ENCODE measurements around the gene ENKUR. TPM values are rescaled to one million over a fixed set of nuclear protein-coding genes. Genes with fewer than 3 reads are reported as not detected.
A peak's percentile ranks its signal among the peaks of the same experiment; 100 is the strongest.

The ENKUR gene
- total and polyA plus RNA-seq, 8 donors = 0.35 to 4.9 (median 1.0) TPM; not detected in 4

DNA sequence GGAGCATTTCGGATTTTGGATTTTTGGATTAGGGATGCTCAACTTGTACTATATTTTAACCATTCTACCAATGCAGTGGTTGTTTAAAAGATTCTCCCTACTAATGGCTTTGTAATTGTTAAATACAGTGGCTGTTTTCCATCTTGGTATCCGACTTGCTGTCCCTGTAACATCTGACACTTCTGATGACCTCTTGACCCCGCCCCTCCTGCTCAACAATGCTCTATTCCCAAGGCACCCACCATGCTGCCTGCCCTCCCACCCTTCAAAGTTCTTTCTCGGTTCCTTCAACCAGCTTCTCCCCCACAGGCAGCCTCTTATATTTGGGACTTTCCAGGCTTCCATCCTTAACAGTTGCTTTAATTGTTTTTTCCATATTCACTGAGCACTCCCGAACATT is 65.5 kb downstream of the ENKUR start:
- intact Hi-C loops (cut with DNase I; ENCODE audit: low total_unique reads) = no loop called here

DNA sequence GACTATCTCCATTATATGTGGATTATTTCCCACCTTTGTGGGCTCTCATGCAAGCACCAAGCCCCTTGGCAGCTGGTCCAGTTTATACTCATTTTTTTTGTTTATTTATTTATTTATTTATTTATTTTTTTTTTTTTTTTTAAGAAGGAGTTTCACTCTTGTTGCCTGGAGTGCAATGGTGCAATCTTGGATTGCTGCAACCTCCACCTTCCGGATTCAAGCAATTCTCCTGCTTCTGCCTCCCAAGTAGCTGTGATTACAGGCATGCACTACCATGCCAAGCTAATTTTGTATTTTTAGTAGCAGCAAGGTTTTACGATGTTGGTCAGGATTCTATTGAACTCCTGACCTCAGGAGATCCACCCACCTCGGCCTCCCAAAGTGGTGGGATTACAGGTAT is 66.3 kb downstream of the ENKUR start:
- H3K4me3 ChIP-seq = no peak overlapping the region
- WGBS, 5 donors = 81 to 100% (median 93%) methylated on average over 3 of the region's 3 CpGs
- intact Hi-C loops (cut with DNase I; ENCODE audit: low total_unique reads) = no loop called here
- peaks cover 9 to 44% (median 26%) of the 10 kb centered on the region in 4 donors for H3K4me1 ChIP-seq
- no peaks in the 10 kb centered on the region for H3K9me3 ChIP-seq
- DNase-seq = no peak
- no peak for TF ChIP-seq EP300 (IDR thresholded peaks at IDR 0.05)
- TF ChIP-seq POLR2AphosphoS5 (IDR thresholded peaks at IDR 0.05) = no peak
- no peak for TF ChIP-seq POLR2A (IDR thresholded peaks at IDR 0.05)
- TF ChIP-seq, protein P1, sequence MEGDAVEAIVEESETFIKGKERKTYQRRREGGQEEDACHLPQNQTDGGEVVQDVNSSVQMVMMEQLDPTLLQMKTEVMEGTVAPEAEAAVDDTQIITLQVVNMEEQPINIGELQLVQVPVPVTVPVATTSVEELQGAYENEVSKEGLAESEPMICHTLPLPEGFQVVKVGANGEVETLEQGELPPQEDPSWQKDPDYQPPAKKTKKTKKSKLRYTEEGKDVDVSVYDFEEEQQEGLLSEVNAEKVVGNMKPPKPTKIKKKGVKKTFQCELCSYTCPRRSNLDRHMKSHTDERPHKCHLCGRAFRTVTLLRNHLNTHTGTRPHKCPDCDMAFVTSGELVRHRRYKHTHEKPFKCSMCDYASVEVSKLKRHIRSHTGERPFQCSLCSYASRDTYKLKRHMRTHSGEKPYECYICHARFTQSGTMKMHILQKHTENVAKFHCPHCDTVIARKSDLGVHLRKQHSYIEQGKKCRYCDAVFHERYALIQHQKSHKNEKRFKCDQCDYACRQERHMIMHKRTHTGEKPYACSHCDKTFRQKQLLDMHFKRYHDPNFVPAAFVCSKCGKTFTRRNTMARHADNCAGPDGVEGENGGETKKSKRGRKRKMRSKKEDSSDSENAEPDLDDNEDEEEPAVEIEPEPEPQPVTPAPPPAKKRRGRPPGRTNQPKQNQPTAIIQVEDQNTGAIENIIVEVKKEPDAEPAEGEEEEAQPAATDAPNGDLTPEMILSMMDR (IDR thresholded peaks at IDR 0.05) = no peak
- H3K27me3 ChIP-seq = no peaks in the 10 kb centered on the region
- H3K27ac ChIP-seq = no peak overlapping the region
- H3K36me3 ChIP-seq = no peaks in the 10 kb centered on the region

More for the DNA sequence above, 65.5 kb downstream of the ENKUR start:
- H3K27me3 ChIP-seq = no peaks in the 10 kb centered on the region
- H3K4me3 ChIP-seq = no peak overlapping the region
- no peak for TF ChIP-seq POLR2A (IDR thresholded peaks at IDR 0.05)
- no peak for TF ChIP-seq EP300 (IDR thresholded peaks at IDR 0.05)
- TF ChIP-seq POLR2AphosphoS5 (IDR thresholded peaks at IDR 0.05) = no peak
- TF ChIP-seq, protein P1 (IDR thresholded peaks at IDR 0.05) = no peak
- no peak overlapping the region for H3K27ac ChIP-seq
- peaks cover 9 to 37% (median 24%) of the 10 kb centered on the region in 4 donors for H3K4me1 ChIP-seq
- H3K36me3 ChIP-seq = no peaks in the 10 kb centered on the region
- WGBS, 5 donors = 65 to 87% (median 80%) methylated on average over 5 of the region's 5 CpGs
- H3K9me3 ChIP-seq = no peaks in the 10 kb centered on the region
- DNase-seq = no peak

DNA sequence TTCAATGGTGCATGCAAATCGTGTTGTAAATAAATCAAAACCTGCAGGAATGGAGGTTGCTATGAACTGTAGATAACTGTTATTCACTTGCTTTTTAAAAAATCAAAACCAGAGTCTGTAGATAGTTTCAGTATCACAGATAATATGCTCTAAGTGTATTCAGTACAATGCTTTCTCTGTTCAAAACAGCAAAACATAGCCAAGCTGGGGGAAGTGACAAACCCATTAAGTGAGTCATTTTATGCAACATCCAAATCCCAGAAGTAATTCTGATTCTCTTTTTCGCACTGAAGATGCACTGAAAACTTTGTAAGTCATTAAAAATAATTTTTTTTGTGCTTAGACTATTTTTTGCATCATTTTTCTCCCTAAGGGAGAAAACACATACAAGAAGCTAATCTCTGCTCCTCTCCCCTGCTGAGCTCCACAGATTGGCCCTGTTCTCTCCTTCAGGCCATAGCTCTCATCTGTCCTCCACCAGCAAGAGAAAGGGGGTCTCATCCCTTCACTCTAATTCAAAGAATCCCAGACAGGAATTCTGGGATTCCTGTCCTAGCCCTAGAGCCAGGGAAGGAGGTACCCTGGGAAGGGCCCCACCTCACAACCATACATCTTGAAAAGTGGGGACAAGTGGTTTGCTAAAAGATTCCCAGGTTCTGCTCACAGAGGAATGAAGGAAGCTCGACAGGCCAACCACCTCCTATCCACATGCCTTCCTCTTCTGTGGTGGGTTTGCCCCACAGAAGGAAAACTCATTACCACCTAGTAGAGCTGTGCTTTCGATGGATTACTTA is 68.5 kb downstream of the ENKUR start:
- Histone ChIP-seq H3K4me1 (peaks cover 5 to 34% (median 16%) of the 10 kb centered on the region in 4 donors), H3K9me3 (no peaks in the 10 kb centered on the region), H3K27me3 (no peaks in the 10 kb centered on the region), H3K4me3 (no peak overlapping the region), H3K36me3 (no peaks in the 10 kb centered on the region), H3K27ac (peak overlapping the region in 3 of 5 donors; percentile 23 to 69 (median 48))
- no peak for TF ChIP-seq POLR2AphosphoS5 (IDR thresholded peaks at IDR 0.05)
- TF ChIP-seq, protein P1 (IDR thresholded peaks at IDR 0.05) = no peak
- TF ChIP-seq EP300 (IDR thresholded peaks at IDR 0.05) = no peak
- no peak for TF ChIP-seq POLR2A (IDR thresholded peaks at IDR 0.05)
- 64 to 70% (median 68%) methylated on average over 4 of the region's 4 CpGs for WGBS, 5 donors
- peak in 1 of 2 donors; percentile 48 for DNase-seq
- intact Hi-C loops (cut with DNase I; ENCODE audit: low total_unique reads) = no loop called here

DNA sequence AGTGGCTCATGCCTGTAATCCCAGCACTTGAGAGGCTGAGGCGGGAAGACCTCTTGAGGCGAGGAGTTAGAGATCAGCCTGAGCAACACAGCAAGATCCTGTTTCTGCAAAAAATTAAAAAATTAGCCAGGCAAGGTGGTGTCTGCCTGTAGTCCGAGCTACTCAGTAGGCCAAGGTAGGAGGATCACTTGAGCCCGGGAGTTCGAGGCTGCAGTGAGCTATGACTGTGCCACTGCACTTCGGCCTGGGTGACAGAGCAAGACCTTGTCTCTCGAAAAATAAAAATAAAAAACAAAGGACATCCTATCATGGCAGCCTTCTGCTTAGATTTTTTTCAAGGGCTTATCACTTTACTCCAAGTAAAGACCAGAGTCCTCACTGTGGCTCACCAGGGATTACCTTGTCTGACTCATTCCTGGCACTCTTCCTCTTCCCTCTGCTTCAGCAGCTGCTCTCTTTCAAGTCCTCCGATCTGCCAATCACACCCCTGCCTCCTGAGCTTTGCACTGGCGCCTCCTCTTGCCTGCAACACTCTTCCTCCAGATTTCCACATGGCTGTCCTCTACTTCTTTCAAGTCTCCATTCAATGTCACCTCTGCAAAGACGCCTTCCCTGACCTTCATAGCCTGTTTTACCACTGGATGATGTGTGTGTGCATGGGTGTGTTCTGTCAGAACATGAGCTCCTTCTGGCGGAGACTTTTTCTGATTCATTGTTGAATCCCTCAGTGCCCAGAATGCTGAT is 71.3 kb downstream of the ENKUR start:
- 77 to 87% (median 84%) methylated on average over 11 of the region's 11 CpGs for WGBS, 5 donors
- no peak for TF ChIP-seq POLR2A (IDR thresholded peaks at IDR 0.05)
- no peak for TF ChIP-seq EP300 (IDR thresholded peaks at IDR 0.05)
- peak in 2 of 3 donors; percentile 48 to 56 for TF ChIP-seq POLR2AphosphoS5 (IDR thresholded peaks at IDR 0.05)
- peak; percentile 45 to 52 for DNase-seq
- H3K9me3 ChIP-seq = no peaks in the 10 kb centered on the region
- H3K4me1 ChIP-seq = peaks cover 0 to 16% (median 6%) of the 10 kb centered on the region in 4 donors
- no peak overlapping the region for H3K27ac ChIP-seq
- no peak overlapping the region for H3K4me3 ChIP-seq
- intact Hi-C loops (cut with DNase I; ENCODE audit: low total_unique reads) = no loop called here
- peaks cover 0 to 4% (median 0%) of the 10 kb centered on the region in 4 donors for H3K36me3 ChIP-seq
- no peaks in the 10 kb centered on the region for H3K27me3 ChIP-seq

Measured in stomach (tissue), 9 donors.